Upper lobe of left lung (tissue), 4 donors: ENCODE measurements around the gene LGR4.

Experiments
- CTCF ChIP-seq, 6 experiments: fragments of 450-650 bp in 4 of 6; fragments of 200-600 bp in 2 of 6; sonication (generic) in 2 of 6; IDR thresholded peaks; one replicate each; pipeline ENCODE4 v1.5.1; 2016 to 2019; ENCODE audit warnings: antibody characterized with exemption in 6 of 6
- EP300 ChIP-seq, 4 donors: sonication (generic); formaldehyde crosslinking; IDR thresholded peaks; one replicate each; pipeline ENCODE4 v1.5.1; 2017; ENCODE audit warnings: antibody characterized with exemption in 4 of 4, control low read depth in 2 of 4
- POLR2A ChIP-seq, 4 donors: fragments of 450-650 bp; IDR thresholded peaks; one replicate each; pipeline ENCODE4 v1.5.1; 2016 to 2017; ENCODE audit warnings: antibody characterized with exemption in 4 of 4, mild to moderate bottlenecking in 2 of 4
- POLR2AphosphoS5 ChIP-seq, 2 donors: sonication (generic); formaldehyde crosslinking; IDR thresholded peaks; one replicate each; pipeline ENCODE4 v1.5.1; 2017; ENCODE audit warnings: antibody characterized with exemption in 2 of 2

DNA sequence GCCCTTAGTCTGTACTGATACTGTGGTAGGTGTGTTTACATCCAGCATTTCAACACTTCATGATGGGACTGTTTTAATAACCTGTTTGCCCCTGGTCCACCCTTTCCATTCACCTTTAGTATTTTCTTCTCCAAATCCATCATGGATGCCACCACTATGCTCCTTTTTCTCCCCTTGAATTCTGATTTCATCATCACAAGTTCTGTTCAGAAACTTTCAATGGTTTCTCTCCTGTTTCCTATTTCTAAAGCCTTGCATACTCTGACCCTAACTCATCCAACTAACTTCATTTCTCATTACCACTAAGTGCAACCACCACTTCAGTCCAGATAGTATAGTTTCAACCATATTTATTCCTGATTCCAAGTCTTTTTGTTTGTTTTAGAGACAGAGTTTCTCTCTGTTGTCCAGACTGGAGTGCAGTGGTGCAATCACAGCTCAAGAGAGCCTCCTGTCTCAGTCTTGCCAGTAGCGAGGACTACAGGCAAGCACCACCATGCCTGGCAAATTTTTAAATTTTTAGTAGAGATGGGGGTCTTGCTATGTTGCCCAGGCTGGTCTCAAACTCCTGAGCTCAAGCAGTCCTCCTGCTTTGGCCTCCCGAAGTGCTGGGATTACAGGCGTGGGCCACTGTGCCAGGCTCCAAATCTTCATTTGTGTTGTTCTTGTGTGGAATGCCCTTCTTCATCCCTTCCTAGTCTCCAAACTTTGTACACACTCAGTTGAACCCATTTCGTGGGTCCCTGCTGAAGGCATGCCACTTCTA lies 35.1 kb upstream of the LGR4 start:
- TF ChIP-seq EP300 (IDR thresholded peaks at IDR 0.05) (no peak), POLR2A (IDR thresholded peaks at IDR 0.05) (no peak), CTCF (IDR thresholded peaks at IDR 0.05) (no peak), POLR2AphosphoS5 (IDR thresholded peaks at IDR 0.05) (no peak)
